ENCODE data around the gene ACAP3.

Gene ACAP3

GRCh38 chr1:1284221-1285101 is 23.3 kb downstream of the ACAP3 start:
- DNase-seq = no peak

- DNase-seq = no peak
Observed at GRCh38 chr1:1283821-1284220, 23.9 kb downstream of the ACAP3 start.

GRCh38 chr1:1282998-1283397 is 24.7 kb downstream of the ACAP3 start:
- DNase-seq = no peak

- no peak for DNase-seq
Observed at GRCh38 chr1:1281533-1282321, 26.0 kb downstream of the ACAP3 start.

- DNase-seq = no peak
Observed at GRCh38 chr1:1280782-1281481, 26.8 kb downstream of the ACAP3 start.

GRCh38 chr1:1279028-1279427 is 28.7 kb downstream of the ACAP3 start:
- DNase-seq = no peak

GRCh38 chr1:1278620-1279019 is 29.1 kb downstream of the ACAP3 start:
- no peak for DNase-seq

- DNase-seq = no peak
Observed at GRCh38 chr1:1275836-1276235, 31.9 kb downstream of the ACAP3 start.

GRCh38 chr1:1274931-1275431 is 32.7 kb downstream of the ACAP3 start:
- DNase-seq = no peak

GRCh38 chr1:1274299-1274930 is 33.3 kb downstream of the ACAP3 start:
- DNase-seq = no peak

- peak; percentile 84 for DNase-seq
Observed at GRCh38 chr1:1273512-1274298, 34.0 kb downstream of the ACAP3 start, which contains the start of gene UBE2J2. Gene UBE2J2 (minus strand): TSS chr1:1273854. CDS start chr1:1267992, 5,862 bp downstream.

- DNase-seq = no peak
Observed at GRCh38 chr1:1273209-1273511, 34.6 kb downstream of the ACAP3 start.

GRCh38 chr1:1272341-1273208 is 35.2 kb downstream of the ACAP3 start:
- DNase-seq = no peak

GRCh38 chr1:1270813-1271212 is 36.9 kb downstream of the ACAP3 start:
- no peak for DNase-seq

- DNase-seq = no peak
Observed at GRCh38 chr1:1268284-1268682, 39.4 kb downstream of the ACAP3 start.

- no peak for DNase-seq
Observed at GRCh38 chr1:1267488-1268283, 40.0 kb downstream of the ACAP3 start.

- DNase-seq = no peak
Observed at GRCh38 chr1:1264868-1265272, 42.9 kb downstream of the ACAP3 start.

- no peak for DNase-seq
Observed at GRCh38 chr1:1264026-1264425, 43.7 kb downstream of the ACAP3 start.

GRCh38 chr1:1262758-1263157 is 45.0 kb downstream of the ACAP3 start:
- DNase-seq = no peak

- no peak for DNase-seq
Observed at GRCh38 chr1:1262071-1262470, 45.7 kb downstream of the ACAP3 start.

Data from GDM1 (cell line).